ENCODE results near the gene PRR35. TPM values are rescaled to one million over a fixed set of nuclear protein-coding genes. Genes with fewer than 3 reads are reported as not detected.

Gene PRR35
- total and polyA plus RNA-seq, 8 donors: 0.06 TPM; not detected in 7

GRCh38 chr16:536746-537145, 23.4 kb upstream of the PRR35 start:
- H3K27me3 ChIP-seq: no peaks in the 10 kb centered on the region
- ATAC-seq: no peak
- H3K27ac ChIP-seq: no peak overlapping the region
- no peaks in the 10 kb centered on the region for H3K9me3 ChIP-seq
- no peak for DNase-seq
- intact Hi-C loops (cut with DNase I): no loop called here
- peaks cover 0 to 5% of the 10 kb centered on the region in 2 donors for H3K4me1 ChIP-seq
- no peak overlapping the region for H3K4me3 ChIP-seq
- no peak for TF ChIP-seq CTCF (IDR thresholded peaks at IDR 0.05)
- peaks cover 0 to 68% of the 10 kb centered on the region in 2 donors for H3K36me3 ChIP-seq

GRCh38 chr16:537415-538335, 22.5 kb upstream of the PRR35 start:
- intact Hi-C loops (cut with DNase I): no loop called here
- Histone ChIP-seq H3K9me3 (no peaks in the 10 kb centered on the region), H3K27me3 (no peaks in the 10 kb centered on the region), H3K4me1 (peaks cover 0 to 5% of the 10 kb centered on the region in 2 donors), H3K27ac (no peak overlapping the region), H3K4me3 (no peak overlapping the region), H3K36me3 (peaks cover 0 to 68% of the 10 kb centered on the region in 2 donors)
- ATAC-seq (no peak), DNase-seq (no peak)
- no peak for TF ChIP-seq CTCF (IDR thresholded peaks at IDR 0.05)

- no peak for TF ChIP-seq CTCF (IDR thresholded peaks at IDR 0.05)
- no peak overlapping the region for H3K4me3 ChIP-seq
- H3K9me3 ChIP-seq: no peaks in the 10 kb centered on the region
- H3K36me3 ChIP-seq: peaks cover 0 to 55% of the 10 kb centered on the region in 2 donors
- peaks cover 0 to 5% of the 10 kb centered on the region in 2 donors for H3K4me1 ChIP-seq
- intact Hi-C loops (cut with DNase I): no loop called here
- no peak for ATAC-seq
- no peak overlapping the region for H3K27ac ChIP-seq
- no peaks in the 10 kb centered on the region for H3K27me3 ChIP-seq
- DNase-seq: no peak
Observed at GRCh38 chr16:539901-540530, 20.2 kb upstream of the PRR35 start.

GRCh38 chr16:540645-541340, 19.4 kb upstream of the PRR35 start:
- ATAC-seq: no peak
- TF ChIP-seq CTCF (IDR thresholded peaks at IDR 0.05): no peak
- Histone ChIP-seq H3K4me1 (no peaks in the 10 kb centered on the region), H3K9me3 (no peaks in the 10 kb centered on the region), H3K27me3 (no peaks in the 10 kb centered on the region), H3K4me3 (no peak overlapping the region), H3K36me3 (peaks cover 0 to 56% of the 10 kb centered on the region in 2 donors), H3K27ac (no peak overlapping the region)
- intact Hi-C loops (cut with DNase I): no loop called here
- DNase-seq: no peak
